ENCODE data around the gene SEPTIN11.
"Not testable (repeated sequence)": the region's sequence is repeated elsewhere in the genome, so short reads cannot be mapped to it uniquely, and the experiment has no call there.

Gene SEPTIN11

DNA sequence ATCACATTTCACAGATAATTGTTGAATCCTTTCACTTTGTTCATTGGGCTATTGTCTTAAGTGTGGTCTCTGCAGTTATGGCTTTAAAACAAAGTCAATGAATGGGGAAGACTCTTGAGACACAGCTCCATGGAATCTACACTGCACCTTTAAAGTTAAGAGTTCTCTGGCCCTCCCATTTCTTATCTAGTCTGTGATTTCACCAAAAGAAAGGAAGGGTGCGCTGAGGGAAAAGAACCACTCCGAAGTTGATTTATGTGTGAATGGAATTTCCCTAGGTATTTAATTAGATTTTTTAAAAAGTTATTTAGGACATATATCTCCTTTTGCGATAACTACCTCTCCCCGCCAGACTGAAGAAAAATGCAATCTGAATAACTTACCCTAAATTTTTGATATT, 2.5 kb downstream of the SEPTIN11 start:
- DNase-seq (ENCODE audit: low read depth in 2 of 2) = no peak

DNA sequence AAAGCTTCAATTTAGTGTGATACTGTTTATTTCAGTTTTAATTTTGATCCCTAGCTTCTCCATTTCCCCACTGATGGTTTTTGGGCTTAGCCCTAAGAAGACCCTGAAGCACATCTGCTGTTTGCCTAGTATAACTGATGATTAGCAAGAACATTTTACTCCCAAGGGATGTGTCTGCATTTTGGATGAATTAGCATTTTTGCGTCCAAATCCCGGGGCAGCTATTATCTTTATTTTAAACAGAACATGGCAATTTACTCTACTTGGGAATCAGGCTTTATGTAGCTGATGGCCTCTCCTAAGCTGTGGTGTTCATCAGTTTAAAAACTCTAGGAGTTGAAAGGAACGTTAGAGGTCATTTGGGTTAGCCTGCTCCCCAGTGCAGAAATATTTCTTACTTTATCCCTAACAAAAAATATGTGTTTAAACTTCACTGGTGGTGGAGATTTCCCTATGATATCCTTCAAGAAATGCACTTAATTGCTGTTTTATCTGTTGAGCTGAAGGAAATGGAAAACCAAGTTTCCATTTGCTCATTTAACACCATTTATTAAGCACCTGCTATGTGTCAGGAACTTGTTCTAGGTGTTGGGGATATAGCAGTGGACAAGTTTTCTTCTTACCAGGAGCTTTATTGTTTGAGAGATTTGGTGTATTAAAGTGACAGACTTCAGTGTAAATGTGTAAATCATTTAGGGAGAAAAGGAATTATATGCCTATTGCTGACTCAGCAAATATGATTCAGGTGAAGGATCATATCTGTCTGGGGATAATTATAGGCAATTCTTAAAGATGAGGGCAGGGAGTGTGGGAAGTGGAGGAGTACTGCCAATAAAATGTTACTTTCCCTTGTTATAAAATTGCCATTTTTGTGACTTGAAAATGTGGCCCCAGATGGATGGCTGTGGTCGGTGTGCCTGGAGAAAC, 3.4 kb downstream of the SEPTIN11 start:
- DNase-seq (ENCODE audit: low read depth in 2 of 2) = no peak

DNA sequence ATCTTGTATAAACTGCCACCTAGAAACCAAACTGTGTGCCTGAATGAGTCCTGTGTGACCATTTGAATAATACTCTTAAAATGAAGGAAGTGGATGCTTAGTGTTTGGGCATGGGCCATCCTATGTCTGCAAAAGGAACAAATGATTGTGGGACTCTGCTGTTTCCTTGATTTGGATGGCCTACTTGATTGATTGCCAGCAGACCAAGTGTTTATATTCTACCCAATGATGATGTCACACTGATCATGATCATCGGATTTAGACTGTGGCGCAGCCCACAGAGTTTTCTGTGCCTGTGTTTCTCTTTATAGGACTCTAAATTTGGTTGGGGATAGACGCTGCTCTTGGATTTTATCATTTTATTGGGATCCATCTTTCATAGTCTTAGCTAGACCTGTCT, 4.4 kb downstream of the SEPTIN11 start:
- DNase-seq (ENCODE audit: low read depth in 2 of 2) = no peak

DNA sequence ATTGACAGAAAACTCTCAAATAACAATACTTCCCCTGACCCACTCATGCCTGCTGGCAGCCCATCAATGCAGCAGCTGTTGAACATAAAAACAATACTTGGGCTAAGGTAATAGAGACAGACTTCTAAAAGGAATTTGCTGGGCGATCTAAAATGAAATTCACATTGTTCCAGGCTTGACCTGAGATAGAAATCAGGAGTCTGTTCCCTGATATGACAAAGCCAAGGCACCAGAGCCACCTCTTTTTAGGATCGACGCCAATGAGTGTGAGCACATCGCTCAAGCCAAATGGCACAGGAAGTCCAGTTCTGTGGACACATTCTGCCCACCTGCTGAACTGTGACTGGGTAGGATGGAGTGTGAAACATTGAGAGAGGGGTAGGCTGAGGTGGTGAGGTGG, 4.9 kb downstream of the SEPTIN11 start:
- no peak for DNase-seq (ENCODE audit: low read depth in 2 of 2)

DNA sequence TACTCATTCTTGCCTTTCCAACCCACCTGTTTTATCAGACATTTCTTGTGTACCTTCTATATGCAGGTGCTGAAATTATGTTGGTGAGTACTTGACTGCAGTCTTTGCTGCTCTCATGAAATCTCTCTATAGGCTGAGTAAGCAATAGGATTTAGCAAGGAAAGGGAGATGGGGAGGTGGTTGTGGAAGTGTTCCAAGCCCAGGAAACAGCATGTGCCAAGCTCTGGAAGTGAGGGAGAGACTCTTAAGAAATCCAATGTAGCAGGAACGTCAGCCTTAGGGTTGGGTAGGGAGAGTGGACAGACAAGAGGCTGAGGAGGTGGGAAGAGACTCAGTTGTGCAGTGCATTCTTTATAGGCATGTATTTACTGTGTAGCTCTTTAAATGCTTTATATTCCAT, 5.6 kb downstream of the SEPTIN11 start:
- no peak for DNase-seq (ENCODE audit: low read depth in 2 of 2)

DNA sequence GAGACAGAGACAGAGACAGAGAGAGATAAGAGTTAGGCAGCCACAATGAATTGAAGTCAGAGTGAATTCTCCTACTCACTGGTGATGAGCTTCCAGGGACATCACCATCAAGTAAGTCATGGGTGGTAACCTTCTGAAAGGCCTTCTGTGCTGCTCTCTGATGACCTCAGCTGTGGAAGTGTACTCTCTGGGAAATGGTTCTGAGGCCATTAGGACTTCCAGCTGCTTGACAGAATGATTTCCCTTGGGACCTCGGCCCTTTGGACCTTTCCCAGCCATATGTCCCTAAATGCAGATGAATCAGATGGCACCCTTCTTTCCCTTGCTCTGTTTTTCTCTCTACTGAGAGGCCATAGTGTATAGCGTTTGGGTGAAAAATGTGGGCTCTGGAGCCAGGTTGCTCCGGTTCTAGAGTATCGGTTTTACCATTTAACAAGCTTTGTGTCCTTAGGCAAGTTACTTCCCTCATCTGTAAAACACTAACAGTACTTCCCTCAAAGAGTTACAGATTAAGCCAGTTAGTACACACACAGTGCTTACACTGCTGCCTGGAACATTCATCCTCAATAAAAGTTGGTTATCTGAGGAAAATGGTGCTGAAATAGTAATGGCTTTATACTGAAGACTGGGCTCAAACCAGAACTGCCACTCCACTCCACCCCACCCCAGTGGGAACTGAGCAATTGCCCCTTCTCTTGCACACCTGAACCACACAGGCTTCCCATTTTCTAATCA, 7.6 kb downstream of the SEPTIN11 start:
- no peak for DNase-seq (ENCODE audit: low read depth in 2 of 2)

DNA sequence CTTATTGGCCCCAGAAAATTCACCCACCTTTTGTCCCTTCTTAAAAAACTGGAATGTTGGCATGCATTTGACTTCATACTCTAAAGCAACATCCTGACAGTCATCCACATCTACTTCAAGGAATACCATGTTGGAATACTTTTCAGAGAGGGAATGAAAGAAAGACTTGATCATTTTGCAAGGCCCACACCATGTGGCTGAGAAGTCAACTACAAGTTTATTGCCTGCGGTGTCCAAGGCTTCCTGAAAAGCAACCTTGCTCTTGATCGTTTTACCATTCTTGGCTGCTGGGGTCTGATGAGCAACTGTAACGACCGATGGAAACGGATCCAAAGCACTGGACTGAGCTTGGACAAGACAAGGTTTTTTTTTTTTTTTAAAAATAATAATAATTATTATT, 9.3 kb downstream of the SEPTIN11 start:
- no peak for DNase-seq (ENCODE audit: low read depth in 2 of 2)

DNA sequence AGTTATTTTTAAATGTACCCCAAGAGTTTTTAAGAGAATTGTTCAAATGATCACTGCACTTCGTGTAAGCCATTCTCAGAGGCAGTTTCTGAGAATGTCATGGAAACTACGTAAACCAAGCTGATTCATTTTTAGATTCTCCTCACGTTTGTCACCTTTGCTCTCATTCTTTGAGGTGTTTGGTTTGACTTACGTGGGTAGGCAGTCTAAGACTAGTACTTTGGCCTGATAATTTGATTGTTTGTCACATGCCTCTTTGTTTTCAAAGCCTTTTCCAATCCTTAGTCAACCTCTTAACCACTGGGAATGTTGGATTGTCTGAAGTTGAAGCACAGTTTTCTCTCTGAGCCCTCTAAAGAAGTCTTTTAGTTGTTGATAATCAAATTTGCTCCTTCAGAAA, 10.5 kb downstream of the SEPTIN11 start:
- no peak for DNase-seq (ENCODE audit: low read depth in 2 of 2)

DNA sequence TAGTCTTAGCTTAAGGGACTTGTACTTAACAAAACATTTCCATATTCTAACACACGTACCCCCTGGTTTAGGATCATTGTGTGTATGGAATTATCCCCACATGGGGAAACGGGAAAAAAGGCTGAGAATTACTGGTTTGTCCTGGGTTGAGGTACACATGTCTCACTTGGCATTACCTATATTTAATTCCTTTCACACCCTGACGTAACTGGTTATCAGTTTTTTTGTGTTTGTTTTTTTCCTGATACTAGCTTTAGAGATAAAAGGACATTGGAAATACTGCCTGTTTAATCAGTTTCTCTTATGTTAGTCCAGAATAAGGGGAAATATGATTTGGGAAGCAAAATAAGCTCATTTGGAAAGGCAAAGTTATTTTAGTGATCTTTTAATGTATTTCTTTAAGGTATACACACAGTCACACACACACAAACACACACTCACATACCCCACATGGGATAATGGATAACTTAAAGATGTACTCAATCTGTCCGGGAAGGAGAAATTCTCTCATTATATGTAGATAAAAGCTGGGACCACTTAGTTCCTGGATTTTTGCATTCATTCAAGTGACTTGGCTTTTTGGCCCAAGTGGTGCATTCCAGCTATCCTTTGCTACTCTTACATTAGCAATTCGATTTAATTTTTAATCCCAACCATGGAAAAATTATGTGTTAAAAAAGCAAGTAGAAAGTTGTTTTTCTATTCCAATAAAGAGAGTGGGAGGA, 13.0 kb downstream of the SEPTIN11 start:
- no peak for DNase-seq (ENCODE audit: low read depth in 2 of 2)

DNA sequence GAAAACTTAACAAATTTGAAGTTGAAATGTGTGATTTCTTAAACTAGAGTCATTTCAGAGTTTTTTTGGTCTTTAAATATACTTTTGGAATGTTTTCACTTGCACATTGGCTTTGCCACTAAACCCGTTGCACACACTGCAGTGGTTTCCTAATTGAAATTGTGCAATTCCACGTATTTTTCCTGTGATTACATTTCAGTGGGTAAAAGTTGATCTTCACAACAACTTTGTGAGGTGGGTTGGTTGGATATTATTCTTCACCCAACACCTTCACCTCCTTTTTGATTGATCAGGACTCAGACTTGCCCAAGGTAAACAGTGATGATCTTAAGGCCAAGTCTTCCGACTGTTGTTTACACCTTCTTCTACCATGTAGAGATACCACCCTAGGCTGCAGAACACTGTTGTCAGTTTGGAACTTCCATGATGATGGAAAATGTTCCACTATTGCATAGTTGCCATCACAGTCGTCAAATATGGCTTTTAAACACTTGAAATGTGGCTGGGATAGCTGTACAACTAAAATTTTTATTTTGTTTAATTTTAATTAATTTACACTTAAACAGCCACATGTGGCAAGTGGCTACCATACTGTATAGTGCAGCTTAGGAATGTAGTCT, 13.7 kb downstream of the SEPTIN11 start:
- no peak for DNase-seq (ENCODE audit: low read depth in 2 of 2)

DNA sequence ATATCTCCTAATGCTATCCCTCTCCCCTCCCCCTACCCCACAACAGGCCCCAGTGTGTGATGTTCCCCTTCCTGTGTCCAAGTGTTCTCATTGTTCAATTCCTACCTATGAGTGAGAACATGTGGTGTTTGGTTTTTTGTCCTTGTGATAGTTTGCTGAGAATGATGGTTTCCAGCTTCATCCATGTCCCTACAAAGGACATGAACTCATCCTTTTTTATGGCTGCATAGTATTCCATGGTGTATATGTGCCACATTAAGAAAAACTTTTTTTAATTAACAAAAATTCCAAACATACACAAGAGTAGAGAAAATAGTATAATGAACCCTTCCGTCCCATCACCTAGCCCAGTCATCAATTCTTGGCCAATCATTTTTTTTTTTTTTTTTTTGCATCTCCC, 14.4 kb downstream of the SEPTIN11 start:
- not testable (repeated sequence) for DNase-seq (ENCODE audit: low read depth in 2 of 2)

DNA sequence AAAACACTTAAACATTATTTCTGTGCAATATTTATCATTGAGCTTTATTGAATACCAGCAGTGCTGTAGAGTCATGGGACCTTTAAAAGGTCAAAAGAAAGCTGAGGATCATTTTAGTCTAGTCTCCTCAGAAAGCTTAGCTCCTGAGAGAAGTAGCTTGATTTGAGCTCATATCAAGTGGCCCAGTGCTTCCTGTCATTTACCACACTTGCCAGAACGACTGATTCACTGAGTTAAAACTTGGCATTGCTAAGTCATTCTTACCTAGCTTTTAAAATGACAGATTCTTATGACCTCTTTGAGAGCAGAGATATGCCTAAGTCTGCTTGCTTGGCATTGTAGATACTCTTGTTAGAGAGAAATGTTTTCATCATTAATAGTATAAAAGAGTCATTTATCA, 15.2 kb downstream of the SEPTIN11 start:
- no peak for DNase-seq (ENCODE audit: low read depth in 2 of 2)

DNA sequence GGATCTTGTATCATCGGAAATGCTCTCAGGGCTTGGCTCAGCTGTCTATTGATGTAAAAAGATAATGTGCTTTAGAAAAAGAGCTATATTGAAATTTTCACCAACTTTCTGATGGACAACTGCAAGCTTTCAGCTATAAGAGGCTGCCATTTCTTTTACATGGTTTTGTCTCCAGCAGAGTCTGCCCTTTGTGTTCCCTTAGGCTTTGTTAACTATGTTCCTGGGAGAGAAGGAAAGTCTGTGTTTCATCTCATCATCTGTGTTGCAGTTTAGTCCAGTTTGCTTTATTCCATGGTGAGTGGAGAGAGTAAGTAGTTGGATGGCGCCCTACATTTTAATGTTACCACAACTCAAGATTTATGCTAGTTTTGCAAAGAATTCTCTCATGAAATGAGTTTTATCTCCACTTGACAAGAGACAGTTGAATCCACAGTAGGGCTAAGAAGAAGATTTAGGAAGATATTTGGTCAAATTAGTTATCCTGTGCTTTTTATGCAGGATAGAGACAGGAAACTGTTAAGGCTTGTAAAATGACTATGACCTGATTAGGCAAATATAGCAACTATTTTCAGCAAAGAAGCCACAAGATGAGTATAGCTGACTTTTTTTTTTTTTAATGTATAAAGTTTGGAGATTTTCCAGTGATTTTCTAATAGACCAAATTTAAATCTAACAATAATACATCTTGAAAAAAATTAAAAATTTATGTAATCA, 16.5 kb downstream of the SEPTIN11 start:
- no peak for DNase-seq (ENCODE audit: low read depth in 2 of 2)

DNA sequence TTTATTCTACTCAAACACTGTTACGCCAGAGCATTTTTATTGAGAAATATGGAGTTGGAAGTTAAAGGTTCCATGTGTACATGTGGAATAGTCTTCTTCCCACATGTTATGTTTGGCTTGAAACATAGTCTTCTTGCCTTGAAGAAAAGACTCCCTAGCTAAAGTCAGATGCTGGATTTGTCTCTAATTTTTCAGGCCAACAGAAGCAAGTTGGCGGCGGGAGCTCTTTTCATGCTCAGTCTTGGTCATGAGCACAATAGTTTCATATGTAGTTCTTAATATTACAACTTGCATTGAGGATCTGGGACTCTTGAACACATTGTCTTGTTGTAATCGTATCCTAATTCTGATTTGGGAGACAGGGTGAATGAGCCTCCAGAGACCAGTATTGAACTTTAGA, 19.4 kb downstream of the SEPTIN11 start:
- DNase-seq (ENCODE audit: low read depth in 2 of 2) = no peak

DNA sequence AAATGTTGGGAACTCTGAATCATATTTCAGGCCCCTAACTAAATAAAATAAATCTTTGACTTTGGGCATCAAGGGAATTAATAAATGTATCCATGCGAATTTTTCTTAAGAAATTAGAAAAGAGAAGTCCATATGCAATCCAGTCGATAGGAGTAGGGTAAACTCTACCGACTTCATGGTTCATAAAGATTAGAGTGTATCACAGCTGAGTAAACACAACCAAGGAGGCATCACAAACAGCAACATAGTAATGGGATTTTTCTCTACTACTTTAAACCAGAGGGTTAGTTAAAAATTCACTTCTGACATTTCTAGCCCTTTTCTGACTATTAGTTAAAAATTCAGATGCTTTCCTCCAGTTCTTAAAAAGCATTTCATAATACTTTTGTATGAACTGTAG, 19.9 kb downstream of the SEPTIN11 start:
- DNase-seq (ENCODE audit: low read depth in 2 of 2) = no peak

DNA sequence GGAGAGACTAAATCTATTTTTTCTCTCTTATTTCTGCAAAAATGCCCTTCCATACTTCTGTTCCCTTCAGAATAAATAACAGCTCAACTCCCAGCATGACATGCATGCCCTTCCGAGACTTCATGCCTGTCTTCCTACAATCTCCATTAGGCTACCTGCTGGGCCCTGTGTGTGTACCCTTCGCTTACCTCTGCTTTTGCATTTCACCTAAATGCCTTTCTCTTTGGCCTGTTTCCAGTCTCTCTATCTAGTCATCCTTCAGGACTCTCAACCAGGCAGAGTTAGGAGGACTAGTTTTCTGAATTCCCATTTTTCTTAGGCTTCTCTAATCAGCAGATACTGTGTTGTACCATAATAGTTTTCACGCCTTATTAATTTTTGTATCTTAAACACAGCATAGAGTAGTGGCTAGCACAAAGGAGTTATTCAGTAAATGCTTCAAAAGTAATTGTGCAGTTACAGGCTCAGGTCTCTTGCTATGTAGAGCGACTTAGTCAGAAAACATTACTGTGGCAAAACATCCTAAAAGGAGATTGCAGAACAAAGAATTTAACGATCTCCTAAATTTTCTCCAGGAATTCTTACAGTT, 20.5 kb downstream of the SEPTIN11 start:
- DNase-seq (ENCODE audit: low read depth in 2 of 2) = no peak

DNA sequence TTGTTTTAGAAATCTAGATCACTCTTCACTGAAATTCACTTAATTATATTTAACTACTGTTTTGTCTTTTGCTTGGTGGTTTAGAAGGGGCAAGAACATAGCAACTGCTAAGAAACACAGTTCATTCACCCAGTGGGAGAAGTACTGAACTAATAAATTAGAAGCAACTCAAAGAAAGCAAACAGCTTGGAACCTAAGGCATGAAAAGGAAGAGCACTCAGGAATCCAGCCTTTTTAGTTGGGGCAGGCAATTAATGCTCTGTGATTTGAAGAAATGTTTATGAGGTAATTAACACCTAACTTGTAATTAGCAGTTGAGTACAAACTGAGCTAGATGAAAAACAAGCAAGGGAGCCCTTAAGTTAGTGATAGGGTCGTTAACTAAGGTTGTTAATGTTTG, 22.8 kb downstream of the SEPTIN11 start:
- DNase-seq (ENCODE audit: low read depth in 2 of 2) = no peak

DNA sequence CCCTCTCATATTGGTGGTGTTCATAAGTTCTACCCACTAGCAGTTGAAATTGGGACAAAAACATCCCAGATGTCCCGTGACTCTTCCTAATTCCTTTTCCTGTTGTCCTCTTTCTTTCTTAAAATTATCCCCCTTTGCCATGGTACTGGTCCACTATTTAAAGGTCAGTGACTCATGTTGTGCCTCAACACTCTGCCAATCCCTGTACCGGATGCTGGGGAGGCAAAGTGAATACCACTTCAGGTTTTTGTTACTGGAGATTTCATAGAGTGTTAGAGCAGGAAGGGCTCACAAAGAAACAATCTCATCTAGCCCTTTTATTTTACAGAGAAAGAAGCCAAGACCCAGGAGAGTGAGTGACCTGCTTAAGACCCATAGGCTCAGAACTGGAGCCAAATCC, 24.6 kb downstream of the SEPTIN11 start:
- DNase-seq (ENCODE audit: low read depth in 2 of 2) = no peak

DNA sequence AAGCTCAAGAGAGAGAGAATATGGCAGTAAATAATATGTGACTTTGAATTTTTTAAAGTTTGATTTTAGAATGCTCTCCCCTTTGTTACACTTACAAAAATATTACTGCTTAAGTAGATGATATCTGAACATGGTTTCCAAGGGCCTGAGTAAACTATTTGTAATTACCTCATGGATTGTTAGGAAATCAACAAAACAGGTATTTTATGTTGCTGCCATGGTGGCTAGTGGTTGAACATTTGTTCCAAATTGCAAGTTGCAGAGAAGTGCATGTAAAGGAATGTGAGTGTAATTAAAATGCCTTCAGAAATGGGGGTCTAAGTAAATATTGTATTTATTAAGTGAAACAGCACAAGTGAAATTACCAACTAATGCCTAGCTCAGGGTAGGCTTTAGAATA, 27.6 kb downstream of the SEPTIN11 start:
- DNase-seq (ENCODE audit: low read depth in 2 of 2) = no peak

DNA sequence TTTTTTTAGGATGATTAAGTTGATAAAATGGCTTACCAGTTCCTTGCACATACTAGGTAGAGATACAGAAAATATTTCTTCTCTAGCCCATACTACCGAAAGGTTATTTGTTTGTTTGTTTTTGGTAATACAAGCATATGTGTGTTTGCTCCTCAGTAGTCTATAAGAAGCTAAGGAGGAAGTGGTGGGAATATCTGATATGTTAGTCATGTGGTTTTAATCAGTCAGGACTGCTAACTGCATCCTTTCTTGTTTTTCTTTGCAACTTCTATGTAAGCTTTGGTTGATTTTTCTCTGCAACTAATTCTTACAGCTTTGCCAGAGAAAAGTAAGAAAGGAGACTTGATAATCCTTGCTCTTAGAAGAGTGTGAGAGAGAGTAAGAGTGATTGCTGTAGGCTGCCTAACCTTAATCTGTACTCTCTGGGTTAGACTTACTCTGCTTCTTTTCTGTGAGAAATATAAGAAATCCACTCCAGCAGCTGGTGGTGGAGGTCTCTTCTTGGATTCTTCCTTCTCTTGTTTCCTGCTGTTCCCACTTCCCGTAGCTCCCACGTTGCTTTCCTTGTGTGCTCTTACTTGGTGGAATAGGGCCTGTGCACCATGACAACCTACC, 28.3 kb downstream of the SEPTIN11 start:
- no peak for DNase-seq (ENCODE audit: low read depth in 2 of 2)

DNA sequence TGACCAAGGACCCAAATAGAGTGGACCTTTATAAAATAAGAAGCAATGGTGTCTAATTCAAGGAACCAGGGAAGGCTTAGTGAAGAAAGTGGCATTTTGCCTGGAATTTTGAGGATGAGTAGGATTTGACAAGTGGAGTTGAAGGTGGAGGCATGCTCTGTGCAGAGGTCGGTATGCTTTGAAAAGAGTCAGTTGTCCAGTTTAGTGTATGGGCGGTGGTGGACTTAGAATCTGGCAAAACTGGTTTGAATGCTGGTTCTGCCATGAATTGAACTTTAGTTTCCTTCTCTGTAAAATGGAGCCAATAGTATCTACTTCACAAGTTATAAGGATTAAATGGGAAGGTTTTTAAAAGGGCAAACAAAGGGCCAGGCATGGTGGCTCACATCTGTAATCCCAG, 29.7 kb downstream of the SEPTIN11 start:
- DNase-seq (ENCODE audit: low read depth in 2 of 2) = no peak
